CD4-positive, alpha-beta T cell treated with Interleukin-17A for 4 hours (primary cell): Measurements from ENCODE around the gene CD40.
A peak's percentile ranks its signal among the peaks of the same experiment; 100 is the strongest.

Source experiments
- DNase-seq: peaks from one replicate; pipeline ENCODE4 v3.0.0-alpha.2; 2020; ENCODE audit warnings: mixed read lengths

CD40 gene

DNA sequence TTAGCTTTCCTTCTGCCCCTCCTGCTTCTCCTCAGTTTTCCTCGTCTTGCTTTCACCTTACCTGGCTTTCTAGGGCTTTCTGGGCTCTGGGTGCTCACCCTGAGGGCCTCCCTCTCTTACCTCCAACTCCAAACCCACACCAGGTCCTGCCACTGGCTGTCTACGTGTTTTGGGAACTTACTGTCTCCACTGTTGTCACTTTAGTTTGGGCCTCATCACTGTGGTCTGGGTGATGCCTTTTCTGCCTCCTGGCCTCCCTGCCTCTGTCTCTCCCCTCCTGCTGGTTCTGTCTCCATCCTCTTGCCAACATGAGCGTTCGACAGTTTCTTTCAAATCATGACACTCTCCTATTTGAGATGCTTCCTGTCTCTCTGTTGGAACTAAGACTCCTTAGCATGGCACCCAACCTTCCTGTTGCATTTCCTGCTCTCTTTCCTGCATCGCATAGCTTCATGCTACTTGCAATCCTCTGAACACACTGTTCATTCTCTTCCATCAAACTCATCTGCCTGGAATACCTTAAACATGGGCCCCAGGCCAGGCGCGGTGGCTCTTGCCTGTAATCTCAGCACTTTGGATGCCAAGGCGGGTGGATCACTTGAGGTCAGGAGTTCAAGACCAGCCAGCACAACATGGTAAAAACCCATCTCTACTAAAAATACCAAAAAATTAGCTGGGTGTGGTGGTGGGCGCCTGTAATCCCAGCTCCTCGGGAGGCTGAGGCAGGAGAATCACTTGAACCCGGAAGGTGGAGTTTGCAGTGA, 5.5 kb downstream of the CD40 start:
- no peak for DNase-seq

DNA sequence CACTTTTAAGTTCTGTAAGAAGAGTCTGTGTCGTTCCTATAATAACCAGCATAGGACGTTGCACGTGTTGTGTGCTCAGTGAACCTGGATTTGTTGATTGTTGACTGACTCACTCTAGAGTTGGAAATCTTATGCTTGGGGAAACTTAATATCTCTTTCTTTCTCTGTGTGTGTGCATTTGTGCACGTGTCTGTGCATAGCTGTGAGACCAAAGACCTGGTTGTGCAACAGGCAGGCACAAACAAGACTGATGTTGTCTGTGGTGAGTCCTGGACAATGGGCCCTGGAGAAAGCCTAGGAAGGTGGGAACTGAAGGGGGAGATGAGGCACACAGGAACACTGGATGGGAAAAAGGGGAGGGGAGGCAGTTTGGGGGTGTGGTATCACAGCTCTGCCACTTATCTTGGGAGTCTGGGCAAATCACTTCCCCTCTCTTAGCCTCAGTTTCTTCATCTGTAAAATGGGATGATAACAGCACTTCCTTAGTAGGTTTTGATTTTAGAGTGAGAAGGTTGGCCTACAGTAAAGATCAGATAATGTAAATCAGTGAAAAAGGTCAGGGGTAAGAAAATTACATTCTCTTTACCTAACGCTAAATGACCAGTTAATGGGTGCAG, 8.4 kb downstream of the CD40 start:
- no peak for DNase-seq

DNA sequence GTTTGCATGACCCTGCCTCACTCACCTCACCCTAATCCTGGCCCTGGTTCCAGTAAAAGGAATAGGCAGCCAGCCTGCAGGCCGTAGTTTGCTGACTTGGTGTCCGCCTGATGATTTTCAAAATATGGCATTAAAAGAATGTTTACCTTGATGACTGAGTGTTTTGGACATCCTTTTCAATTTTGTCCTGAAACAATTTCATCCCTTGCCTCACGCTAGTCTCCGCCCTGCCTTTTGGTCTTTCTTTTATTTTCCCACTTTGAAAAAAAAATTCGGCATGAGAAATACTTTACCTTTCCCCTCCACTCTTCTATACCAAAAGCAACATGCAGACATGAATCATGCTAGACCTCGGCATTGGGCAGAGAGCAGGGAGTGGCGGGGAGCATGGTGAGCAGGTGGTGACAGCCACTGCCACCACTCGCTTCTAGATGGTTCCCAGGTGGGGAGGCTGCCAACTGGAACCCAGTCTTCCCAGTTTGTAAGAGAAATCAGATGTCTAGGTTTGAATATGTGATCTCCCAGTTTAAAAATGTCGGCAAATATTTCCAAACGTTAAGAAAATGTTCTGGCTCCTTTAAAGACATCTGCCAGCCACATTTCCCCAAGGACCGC, 9.4 kb downstream of the CD40 start:
- DNase-seq, result no peak

DNA sequence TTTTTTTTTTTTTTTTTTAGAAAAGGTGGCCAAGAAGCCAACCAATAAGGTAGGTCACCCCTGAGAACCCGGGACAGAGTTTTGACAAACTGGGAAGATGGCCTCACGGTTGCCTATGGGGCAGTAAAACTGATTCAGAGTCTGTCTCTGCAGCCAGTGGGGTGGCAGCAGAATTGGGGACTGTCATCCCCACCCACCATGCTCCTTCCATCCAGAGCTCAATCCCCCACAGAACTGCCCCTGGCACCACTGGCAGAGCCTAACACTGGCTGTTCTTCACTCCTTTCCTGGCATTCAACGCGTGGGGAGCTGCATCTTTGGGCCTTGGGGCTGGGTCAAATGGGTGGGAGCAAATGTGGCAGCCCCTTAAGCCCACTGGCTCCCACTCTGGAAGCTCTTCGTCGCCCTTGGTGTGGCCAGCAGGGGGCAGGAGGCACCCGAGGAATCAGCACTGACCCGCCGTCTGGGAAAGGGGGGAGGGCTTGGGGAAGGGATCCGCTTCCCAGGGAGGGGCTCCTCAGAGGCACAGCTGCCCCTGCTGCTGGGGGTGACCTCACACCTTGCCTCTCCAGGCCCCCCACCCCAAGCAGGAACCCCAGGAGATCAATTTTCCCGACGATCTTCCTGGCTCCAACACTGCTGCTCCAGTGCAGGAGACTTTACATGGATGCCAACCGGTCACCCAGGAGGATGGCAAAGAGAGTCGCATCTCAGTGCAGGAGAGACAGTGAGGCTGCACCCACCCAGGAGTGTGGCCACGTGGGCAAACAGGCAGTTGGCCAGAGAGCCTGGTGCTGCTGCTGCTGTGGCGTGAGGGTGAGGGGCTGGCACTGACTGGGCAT, 10.4 kb downstream of the CD40 start:
- DNase-seq, result peak; percentile 12

DNA sequence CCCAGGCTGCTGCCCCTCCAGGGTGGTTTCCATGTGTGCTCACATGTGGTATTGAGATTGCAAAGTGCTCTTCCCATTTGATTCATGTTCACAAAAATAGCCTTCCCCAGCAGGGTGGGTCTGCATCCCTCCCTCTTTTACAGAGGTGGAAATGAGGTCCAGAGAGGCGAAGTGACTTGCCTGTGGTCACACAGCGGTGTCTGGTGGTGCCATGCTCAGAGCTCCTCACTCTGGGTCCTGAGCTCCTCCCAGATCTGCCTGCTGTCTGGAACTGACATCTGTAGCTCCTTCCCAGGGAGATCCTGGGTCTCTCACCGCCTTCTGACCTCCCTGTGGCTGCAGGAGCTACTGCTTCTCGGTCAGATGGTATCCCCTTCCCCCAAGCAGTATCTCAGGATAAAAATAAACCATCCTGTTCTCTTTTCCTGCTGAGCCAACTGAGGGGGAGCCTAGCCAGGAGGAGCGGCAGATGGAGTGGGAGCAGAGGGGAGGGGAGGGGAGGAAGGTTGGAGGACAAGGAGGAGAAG, 11.9 kb downstream of the CD40 start:
- DNase-seq, result no peak

DNA sequence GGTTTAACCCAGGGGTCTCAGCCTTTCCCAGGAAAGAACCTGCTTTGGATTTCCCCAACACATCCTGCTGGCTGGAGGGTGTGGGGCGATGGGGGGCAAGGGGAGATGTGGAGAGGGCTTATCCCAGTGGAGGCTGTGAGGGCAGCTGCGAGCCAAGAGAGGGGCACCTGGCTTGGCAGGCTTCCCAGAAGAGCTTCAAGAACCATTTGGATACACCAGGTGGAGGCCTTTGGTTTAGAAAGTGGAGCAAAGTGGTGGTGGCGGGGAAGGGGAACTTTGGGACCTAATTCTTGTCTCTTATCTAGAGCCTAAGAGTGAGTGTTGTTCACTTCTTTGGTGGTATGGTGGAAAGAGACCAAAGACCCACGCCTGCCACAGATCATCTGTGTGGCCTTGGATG, 12.4 kb downstream of the CD40 start:
- no peak for DNase-seq

DNA sequence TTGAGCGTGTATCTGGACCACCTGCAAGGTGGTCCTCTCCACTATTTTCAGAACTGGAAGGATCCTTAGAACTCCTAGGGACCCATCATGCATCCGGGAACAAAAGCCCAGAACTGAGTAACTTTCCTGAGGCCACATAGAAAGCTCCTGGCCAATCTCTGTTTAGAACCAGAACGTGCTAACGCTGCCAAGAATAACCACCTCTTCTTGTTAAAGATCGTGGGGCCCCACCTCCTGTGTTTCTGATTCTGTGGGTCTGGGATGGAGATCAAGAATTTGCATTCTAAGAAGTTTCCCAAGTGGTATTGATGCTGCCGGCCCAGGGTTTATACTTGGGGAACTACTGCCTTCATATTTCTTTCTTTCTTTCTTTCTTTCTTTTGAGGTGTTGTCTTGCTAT, 13.3 kb downstream of the CD40 start:
- no peak for DNase-seq

DNA sequence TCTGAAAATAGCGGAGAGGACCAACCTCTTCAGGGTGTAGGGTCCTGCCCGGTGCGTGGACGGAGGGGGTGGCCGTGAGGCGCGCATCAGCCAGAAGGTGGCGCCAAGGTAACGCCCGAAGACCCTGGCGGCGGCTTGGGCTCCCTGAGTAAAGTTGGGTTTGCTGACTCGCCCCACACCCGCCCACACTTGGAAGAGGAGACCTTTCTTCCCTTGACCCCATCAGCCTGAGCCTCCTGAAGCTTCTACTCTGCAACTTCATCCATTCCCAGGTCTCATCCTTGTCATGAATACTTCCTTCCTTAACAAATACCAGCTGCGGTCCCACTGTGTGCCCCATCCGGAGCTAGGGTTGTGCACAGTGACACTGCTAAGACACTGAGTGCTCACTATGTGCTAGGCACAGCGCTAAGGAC, 14.6 kb downstream of the CD40 start:
- peak; percentile 72 for DNase-seq

DNA sequence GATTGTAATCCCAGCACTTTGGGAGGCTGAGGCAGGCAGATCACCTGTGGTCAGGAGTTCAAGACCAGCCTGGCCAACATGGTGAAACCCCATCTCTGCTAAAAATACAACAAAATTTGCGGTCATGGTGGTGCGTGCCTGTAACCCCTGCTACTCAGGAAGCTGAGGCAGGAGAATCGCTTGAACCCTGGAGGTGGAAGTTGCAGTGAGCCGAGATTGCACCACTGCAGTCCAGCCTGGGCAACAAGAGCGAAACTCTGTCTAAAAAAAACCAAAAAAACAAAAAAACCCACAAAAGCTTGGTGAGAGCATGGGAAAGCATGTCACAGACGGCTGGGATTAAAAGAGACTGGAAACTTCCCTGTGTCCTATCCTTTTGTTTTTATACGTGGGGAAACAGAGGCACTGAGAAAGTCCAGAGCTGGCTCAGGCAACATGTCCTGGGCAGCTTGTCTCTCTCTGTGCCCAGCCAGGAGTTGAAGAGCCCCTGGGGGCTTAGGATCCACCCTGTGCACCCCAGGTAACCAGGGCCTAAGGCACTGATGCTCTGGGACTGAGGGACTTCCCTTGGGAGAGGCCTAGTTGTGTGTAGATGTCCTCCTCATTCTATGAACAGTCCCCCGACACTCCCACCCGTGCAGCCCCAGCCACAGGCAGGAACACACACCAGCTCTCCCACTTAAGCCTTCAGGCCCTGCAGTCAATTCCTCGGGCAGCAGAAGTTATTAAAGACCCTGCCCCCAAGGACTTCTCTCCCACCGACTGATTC, 16.0 kb downstream of the CD40 start:
- DNase-seq, result no peak

DNA sequence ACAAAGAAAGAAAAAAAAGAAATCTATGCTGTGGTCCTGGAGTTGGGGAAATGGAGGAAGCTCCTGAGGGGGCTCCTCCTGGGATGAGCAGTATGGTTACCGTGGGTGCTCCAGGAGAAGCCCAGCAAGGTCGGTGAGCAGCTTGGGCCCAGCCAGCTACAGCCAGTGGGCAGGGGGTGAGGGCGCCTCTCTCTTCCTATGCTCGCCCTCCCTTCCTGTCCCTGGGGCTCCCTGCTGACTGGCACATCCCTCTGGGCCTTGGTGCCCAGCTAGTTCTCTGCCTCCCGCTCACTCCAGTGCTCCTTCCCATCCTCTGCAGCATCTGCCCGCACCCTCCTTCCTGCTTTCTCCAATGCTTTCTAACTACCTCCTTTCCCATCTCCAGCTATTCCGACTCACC, 16.6 kb downstream of the CD40 start:
- DNase-seq, result no peak

DNA sequence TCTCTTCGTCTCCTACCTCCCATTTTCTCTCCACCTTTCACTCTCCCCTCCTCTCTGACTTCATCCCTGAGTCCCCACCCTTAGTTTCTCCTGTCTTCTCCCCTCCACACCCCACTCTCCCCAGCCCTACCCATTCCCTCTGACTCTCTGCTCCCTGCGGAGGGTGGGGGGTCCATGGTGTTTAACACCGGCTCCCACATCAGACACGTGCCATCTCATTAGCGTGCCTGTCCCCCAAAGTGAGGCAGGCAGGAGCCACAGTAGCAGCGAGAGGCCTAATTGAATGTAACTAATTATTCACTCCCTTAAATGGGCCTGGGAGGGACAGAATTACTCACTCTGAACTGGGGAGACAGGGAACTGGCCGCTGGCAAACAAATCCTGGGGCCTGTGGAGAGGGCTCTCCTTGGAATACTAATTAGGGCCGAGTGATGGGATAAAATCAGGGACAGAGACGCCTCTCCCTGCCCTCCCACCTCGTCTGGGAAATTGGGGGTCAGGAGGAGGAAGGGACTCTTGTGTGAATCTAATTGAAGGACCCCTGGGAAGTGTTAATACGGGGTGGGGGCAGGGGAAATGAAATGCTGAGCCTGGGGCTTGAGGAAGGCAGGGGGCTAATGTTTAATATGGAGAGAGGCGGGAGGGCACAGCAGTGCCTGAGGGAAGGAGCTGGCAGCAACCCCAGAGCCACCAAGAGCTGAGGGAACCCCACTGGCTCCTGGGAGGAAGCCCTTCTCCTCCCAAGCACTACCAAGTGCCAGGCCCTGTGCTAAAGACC, 17.9 kb downstream of the CD40 start:
- no peak for DNase-seq

DNA sequence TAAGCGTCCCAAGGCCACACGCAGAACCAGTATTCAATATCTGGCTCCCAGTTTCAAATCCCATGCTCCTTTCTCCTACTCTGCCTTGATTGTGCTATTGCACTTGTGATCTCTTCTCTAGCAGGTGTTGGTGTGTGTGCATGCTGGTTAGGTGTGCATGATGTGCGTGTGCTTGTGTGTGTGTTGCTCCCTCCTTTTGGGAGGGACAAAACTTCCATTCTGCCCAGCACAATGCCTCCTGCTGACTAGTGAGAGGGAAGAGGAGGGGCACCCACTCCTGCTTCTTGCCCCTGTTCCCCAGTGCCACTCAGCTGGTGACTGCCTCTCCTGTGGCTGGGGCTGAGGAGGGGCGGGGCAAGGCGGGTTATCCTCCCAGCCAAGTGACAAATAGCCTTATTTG, 19.7 kb downstream of the CD40 start:
- no peak for DNase-seq

DNA sequence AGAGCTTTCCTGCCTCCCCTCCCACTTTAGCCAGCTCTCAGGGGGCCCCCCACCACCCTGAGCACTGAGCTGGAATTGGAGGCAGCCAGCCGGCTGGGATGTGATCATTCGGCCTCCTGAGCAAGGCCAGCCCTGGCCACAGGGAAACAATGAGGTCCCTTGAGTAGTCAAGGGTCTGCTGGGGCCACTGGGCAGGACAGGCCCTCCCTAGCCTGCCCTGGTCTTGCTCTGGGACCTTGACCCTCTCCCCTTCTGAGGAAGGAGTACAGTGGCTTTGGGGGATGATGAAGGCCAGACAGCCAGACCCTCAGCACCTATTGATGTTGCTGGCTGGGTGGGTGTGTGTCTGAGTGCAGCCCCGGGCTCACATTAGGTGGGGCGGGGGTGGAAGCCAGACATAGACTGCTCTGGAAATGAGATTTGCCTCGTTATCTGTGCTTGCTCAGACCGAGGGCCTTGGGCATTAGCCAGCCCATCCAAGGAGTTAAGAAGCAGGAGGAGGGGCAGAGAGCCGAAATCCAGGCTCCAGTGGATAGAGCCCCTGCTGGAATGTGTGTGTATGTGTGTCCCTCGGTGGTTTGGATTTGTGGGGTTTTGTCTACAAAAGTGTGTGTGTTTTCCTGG, 21.3 kb downstream of the CD40 start:
- no peak for DNase-seq

DNA sequence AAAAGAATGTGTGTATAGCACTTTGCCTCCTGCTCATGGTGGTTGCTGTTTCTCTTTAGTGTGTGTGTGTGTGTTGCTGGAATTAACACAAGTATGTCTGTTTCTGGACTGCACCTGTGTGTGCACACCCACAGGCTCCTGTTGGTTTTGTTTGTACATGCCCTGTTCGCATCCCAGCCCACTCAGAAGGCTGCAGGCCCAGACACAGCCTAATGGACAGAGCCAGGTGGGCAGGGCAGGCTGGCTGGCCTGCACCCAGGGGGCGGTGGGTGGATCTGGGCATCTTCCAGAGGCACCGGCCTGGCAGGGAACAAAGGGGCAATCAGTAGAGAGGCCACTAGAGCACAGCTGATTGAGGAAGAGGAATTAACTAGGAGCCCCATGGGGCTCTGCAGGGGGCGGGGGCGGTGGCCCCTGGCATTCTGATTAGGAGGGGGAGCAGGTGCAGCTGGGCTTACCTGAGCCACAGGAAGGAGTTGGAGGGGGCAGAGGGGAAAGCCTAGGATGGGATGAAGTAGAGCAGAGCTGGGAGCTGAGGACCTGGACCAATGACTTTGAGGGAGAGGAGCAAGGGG, 21.9 kb downstream of the CD40 start:
- DNase-seq, result no peak

DNA sequence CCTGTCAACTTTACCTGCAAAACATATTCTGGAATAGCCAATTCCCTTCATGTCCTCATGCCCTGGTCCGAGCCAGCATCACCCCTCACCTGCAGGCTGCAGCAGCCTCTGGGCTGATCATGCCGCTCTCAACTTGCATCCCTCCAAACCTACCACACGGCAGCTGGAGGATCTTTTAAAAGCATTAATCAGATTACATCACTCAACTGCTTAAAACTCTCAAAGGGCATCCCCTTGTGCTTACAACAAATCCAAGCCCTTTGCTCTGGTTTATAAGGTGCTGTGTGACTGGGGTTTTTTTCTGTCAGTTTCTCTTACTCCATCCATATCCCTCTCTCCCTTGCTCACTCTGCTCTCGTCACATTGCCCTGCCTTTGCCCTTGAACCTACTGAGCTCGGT, 24.0 kb downstream of the CD40 start:
- no peak for DNase-seq

DNA sequence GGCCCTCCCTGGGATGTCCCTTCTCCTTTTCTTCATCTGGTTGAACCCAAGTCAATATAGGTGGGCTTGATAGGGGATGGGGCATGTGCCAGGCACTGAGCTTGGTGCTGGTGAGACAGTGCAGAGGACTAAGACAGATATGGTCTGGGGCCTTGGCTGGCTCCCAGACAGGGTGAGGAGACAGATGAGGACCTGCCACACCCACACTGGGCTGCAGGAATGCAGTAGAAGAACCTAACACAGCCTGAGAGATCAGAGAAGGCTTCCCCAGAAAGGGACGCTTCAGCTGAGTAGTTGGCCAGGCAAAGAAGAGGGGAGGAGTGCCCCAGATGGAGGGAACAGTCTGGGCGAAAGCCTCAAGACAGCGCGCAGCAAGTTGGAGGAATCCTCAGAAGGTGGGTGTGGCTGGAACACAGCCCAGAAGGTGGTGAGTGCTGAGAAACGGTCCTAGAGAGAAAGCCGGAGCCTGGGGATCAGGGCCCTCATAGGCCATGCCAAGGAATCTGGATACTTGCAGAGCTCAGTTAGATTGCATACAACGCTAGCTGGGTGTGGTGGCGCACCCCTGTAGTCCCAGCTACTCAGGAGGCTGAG, 26.4 kb downstream of the CD40 start:
- DNase-seq, result no peak

DNA sequence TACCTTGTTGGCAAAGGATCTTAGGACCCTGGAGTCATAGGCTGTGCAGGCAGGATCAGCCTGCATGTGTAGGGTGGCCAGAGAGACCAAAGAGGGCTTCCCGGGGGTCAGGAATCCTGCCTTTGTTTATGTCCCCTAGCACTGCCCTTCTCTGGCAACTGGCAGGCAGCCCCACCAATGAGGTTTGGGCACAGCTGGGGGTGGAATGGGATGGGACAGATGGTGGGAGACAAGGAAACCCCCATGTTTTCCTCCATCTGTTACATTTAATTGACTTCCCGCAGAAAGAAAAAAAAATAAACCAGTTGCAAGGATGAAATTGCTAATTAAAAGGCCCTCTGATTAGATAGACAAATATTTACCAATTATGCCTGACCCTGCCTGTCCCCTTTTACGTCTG, 27.6 kb downstream of the CD40 start:
- no peak for DNase-seq

DNA sequence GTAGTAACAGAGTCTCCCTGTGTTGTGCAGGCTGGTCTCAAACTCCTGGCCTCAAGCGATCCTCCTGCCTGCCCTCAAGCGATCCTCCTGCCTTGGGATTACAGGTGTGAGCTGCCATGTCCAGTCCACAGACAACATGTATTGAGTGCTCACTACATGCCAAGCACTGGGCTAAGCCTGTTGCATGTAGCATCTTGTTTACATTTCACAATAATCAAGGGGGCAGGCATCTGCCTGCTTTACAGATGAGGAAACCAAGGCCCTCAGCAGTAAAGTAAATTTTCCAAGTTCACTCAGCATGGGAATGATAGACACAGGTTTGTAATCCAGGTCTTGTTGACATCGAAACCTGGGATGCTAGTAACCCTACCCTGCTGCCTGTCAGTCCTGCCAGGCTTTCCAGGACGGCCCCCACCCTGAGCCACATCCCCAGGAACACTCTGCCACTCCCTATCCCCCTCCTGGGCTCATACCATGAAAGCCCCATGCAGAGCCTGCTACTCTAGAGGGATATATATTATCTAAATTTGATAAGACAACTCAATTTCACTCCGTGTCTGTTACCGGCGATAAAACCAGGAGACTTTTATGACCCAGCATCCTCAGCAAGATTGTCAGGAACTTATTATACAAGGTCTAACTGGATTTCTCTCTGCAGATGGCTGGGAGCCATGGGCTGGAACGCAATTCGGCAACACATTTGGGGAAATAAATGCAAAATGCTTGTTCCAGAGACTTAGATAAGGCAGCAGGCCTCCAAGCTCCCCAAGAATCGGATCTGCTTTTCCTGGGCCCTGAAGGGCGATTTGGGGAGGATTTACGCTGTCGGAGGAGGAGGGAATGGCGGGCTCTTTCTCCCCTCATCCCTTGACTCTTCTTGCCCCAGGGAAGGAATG, 30.4 kb downstream of the CD40 start:
- DNase-seq, result no peak

DNA sequence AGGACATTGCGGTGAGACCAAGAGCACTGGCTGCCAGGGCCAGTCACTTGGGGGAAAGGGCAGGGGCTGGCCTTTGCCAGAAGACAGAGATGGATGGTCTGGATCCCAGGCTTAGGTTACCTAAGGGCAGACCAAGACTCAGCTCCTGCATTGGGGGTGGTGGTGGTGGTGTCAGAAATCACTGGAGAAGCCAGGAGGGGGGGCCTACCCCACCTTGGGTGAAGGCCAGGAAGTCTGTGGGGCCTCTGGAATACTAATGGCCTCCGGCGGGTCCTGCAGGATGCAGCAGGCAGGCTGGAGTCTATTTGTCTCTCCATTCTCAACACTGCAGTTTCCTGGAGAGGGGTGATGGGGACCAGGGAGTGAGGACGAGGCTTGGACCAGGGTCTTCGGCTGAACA, 32.8 kb downstream of the CD40 start:
- no peak for DNase-seq
